GM21786 (cell line): ENCODE data around the gene TGM2.

Experiments
- ATAC-seq: cut with Tn5 transposase; IDR thresholded peaks from one replicate; pipeline ENCODE4 v1.9.1; 2021; ENCODE audit not compliant: unreplicated experiment

The TGM2 gene

GRCh38 chr20:38146628-38147027, 18.4 kb downstream of the TGM2 start:
- no peak for ATAC-seq

GRCh38 chr20:38146156-38146555, 18.9 kb downstream of the TGM2 start:
- ATAC-seq = no peak

- no peak for ATAC-seq
Measured at GRCh38 chr20:38145729-38146075, 19.4 kb downstream of the TGM2 start.

- no peak for ATAC-seq
Measured at GRCh38 chr20:38144974-38145728, 19.9 kb downstream of the TGM2 start.

GRCh38 chr20:38144598-38144973, 20.5 kb downstream of the TGM2 start:
- ATAC-seq = no peak

- ATAC-seq = no peak
Measured at GRCh38 chr20:38143646-38144554, 21.2 kb downstream of the TGM2 start.

- ATAC-seq = no peak
Measured at GRCh38 chr20:38143238-38143645, 21.8 kb downstream of the TGM2 start.

- ATAC-seq = no peak
Measured at GRCh38 chr20:38141889-38142494, 23.1 kb downstream of the TGM2 start.

GRCh38 chr20:38141204-38141888, 23.7 kb downstream of the TGM2 start:
- no peak for ATAC-seq

GRCh38 chr20:38139977-38140753, 24.9 kb downstream of the TGM2 start:
- ATAC-seq = no peak

- no peak for ATAC-seq
Measured at GRCh38 chr20:38139156-38139912, 25.7 kb downstream of the TGM2 start.

- ATAC-seq = no peak
Measured at GRCh38 chr20:38138086-38138778, 26.8 kb downstream of the TGM2 start.

- ATAC-seq = no peak
Measured at GRCh38 chr20:38137441-38138037, 27.5 kb downstream of the TGM2 start.

- ATAC-seq = no peak
Measured at GRCh38 chr20:38136421-38137245, 28.4 kb downstream of the TGM2 start.

- no peak for ATAC-seq
Measured at GRCh38 chr20:38135651-38136420, 29.2 kb downstream of the TGM2 start.

- ATAC-seq = no peak
Measured at GRCh38 chr20:38135271-38135650, 29.8 kb downstream of the TGM2 start.
